GM12874 (cell line): ENCODE data around the gene LCN6.

Source experiments
- TF ChIP-seq, protein P1 (sequence below): IDR thresholded peaks from 2 replicates; pipeline ENCODE4 v1.5.1; 2011; ENCODE audit warnings: low read depth, mild to moderate bottlenecking, control low read depth, low read length, moderate library complexity; ENCODE audit not compliant: insufficient read depth

Gene LCN6

DNA sequence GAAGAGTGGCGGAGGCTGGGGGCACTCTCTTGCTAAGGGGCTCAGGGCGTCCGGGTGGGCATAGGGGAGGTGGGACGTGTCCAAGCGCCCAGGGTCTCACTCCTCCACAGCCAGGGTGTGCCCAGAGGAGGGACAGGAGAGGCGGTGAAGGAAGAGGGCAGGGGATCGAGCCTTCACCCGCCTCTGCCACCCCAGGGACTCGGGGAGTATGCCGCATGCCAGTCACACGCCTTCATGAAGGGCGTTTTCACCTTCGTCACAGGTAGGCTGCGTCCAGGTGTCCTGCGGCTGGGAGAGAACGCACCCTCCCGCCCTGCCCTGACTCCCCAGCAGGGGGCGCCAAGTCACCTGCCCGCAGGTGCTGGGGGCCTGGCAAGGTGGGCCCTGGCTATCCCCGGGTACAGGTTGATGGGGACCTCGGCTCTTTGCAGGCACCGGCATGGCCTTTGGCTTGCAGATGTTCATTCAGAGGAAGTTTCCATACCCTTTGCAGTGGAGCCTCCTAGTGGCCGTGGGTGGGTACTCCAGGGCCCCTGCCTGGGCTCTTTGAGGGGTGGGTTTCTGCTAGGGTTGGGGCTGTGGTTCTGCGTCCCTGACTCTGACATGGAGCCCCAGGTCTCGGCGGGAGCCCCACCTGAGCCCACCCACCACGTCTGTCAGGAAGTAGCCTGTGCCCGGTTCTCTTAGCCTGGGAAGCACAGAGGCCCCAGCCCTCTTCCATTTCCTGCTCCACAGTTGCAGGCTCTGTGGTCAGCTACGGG, 43.4 kb upstream of the LCN6 start:
- TF ChIP-seq, protein P1, sequence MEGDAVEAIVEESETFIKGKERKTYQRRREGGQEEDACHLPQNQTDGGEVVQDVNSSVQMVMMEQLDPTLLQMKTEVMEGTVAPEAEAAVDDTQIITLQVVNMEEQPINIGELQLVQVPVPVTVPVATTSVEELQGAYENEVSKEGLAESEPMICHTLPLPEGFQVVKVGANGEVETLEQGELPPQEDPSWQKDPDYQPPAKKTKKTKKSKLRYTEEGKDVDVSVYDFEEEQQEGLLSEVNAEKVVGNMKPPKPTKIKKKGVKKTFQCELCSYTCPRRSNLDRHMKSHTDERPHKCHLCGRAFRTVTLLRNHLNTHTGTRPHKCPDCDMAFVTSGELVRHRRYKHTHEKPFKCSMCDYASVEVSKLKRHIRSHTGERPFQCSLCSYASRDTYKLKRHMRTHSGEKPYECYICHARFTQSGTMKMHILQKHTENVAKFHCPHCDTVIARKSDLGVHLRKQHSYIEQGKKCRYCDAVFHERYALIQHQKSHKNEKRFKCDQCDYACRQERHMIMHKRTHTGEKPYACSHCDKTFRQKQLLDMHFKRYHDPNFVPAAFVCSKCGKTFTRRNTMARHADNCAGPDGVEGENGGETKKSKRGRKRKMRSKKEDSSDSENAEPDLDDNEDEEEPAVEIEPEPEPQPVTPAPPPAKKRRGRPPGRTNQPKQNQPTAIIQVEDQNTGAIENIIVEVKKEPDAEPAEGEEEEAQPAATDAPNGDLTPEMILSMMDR: peak; percentile 97

- TF ChIP-seq, protein P1: no peak
These were observed 42.6 kb upstream of the LCN6 start, which contains the start of gene TMEM141 for GRCh38 chr9:136790640-136791515. Gene TMEM141 (plus strand): TSS chr9:136791344. CDS start chr9:136791371, 27 bp downstream.

GRCh38 chr9:136789523-136789937, 41.2 kb upstream of the LCN6 start:
- TF ChIP-seq, protein P1: no peak

DNA sequence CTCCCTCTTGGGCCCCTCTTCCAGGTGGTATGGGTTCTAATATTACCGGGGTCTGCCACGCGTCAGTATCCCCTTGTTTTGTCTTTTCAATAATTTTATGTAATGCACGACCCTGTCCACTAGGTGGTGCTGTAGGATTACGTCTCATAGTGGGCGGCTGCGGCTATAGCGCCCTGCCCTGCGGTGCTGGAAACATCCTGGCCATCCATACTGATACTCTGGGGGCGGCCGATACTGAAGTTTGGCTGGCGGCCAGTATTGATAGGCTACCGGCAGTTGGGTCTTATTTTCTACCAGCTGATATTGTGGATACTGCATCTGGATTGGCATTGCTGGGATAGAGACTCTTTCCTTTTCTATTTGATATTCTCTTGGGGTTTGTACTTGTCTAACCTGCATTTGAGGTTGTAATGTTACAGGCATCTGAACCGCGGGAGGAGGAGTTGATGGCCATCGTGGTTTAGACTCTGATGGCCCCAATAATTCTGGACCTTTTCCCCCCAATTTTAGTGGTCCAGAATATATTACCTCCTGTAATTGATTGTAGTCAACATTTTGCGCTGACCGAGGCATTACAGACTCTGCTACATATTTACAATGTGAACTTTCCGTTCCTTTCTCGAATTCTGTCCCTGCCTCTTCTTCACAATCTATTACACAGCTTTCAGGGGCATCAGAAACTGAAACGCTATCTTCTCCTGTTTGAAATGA, 39.5 kb upstream of the LCN6 start:
- TF ChIP-seq, protein P1: peak; percentile 74

DNA sequence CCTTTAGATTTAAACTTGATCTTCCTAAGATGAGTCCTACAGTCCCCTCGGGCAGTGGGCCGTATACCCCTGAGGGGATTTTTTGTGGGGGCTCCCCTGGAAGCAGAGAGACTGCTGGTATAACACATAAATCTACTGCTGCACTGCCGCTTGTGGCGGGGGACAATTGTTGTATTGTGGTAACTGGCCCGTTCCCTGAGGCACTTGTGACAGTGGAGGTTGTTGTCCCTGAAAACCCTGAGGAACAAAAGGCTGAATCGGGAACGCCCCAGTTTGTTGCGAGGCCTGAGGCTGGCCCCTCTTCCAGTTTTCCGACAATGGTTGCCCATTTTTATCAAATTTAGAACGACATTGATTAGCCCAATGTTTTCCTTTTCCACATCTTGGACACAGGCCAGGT, 38.1 kb upstream of the LCN6 start:
- TF ChIP-seq, protein P1: no peak

GRCh38 chr9:136784997-136785361, 36.7 kb upstream of the LCN6 start:
- TF ChIP-seq, protein P1: no peak
